Cardiac fibroblast (primary cell): ENCODE results near the gene UNC93A.
"Not testable (repeated sequence)": the region's sequence is repeated elsewhere in the genome, so short reads cannot be mapped to it uniquely, and the experiment has no call there.

Experiments
- DNase-seq, 2 donors: peaks; one replicate each; pipeline versions ENCODE4 v3.0.0 to v3.0.0-alpha.2; 2010; ENCODE audit warnings: low read depth in 2 of 2
- H3K4me3 ChIP-seq, 2 donors: replicated peaks in 1 of 2; 1 replicate in 1 of 2; 2 replicates in 1 of 2; pipeline ENCODE4 v1.5.1; 2011; ENCODE audit warnings: low read depth in 2 of 2, low read length in 2 of 2, mild to moderate bottlenecking in 2 of 2, moderate library complexity in 1 of 2
- CTCF ChIP-seq: IDR thresholded peaks from one replicate; pipeline ENCODE4 v1.5.1; 2011; ENCODE audit warnings: low read depth, mild to moderate bottlenecking, low read length, inconsistent platforms

UNC93A gene

GRCh38 chr6:167303675-167304625 is 12.8 kb downstream of the UNC93A start:
- DNase-seq: no peak
- no peak overlapping the region for H3K4me3 ChIP-seq
- TF ChIP-seq CTCF: no peak

- no peak for DNase-seq
- TF ChIP-seq CTCF: no peak
- no peak overlapping the region for H3K4me3 ChIP-seq
Measured at GRCh38 chr6:167304912-167305311, 13.8 kb downstream of the UNC93A start.

- DNase-seq: no peak
- no peak for TF ChIP-seq CTCF
- no peak overlapping the region for H3K4me3 ChIP-seq
Measured at GRCh38 chr6:167305796-167306195, 14.7 kb downstream of the UNC93A start.

- no peak overlapping the region for H3K4me3 ChIP-seq
- DNase-seq: peak in 1 of 2 donors; percentile 17
- TF ChIP-seq CTCF: no peak
Measured at GRCh38 chr6:167306401-167306998, 15.4 kb downstream of the UNC93A start.

GRCh38 chr6:167307342-167307955 is 16.3 kb downstream of the UNC93A start:
- no peak for TF ChIP-seq CTCF
- H3K4me3 ChIP-seq: no peak overlapping the region
- DNase-seq: no peak

- TF ChIP-seq CTCF: no peak
- no peak for DNase-seq
- H3K4me3 ChIP-seq: no peak overlapping the region
Measured at GRCh38 chr6:167308207-167308606, 17.1 kb downstream of the UNC93A start.

- H3K4me3 ChIP-seq, DNase-seq: not testable (repeated sequence)
Measured at GRCh38 chr6:167309355-167310192, 18.5 kb downstream of the UNC93A start.
